GM23338 (cell line): ENCODE results near the gene ZNF444. TPM values are rescaled to one million over a fixed set of nuclear protein-coding genes. Genes with fewer than 3 reads are reported as not detected.
A peak's percentile ranks its signal among the peaks of the same experiment; 100 is the strongest.
"Not testable (repeated sequence)": the region's sequence is repeated elsewhere in the genome, so short reads cannot be mapped to it uniquely, and the experiment has no call there.

ENCODE experiments used
- ATAC-seq: fragments of 200-7000 bp; cut with Tn5 transposase; 3 replicates; pipeline ENCODE4 v1.9.1; 2020
- DNase-seq: peaks from one replicate; pipeline ENCODE4 v3.0.0-alpha.2; 2015; ENCODE audit warnings: low spot score
- H2AFZ ChIP-seq: fragments of 200-600 bp; sonication (generic); 2 replicates; pipeline ENCODE4 v1.8.0; 2016; ENCODE audit warnings: antibody characterized with exemption, mild to moderate bottlenecking, moderate library complexity
- H3F3A ChIP-seq: fragments of 200-600 bp; sonication (generic); replicated peaks from 2 replicates; pipeline ENCODE4 v1.8.0; 2017; ENCODE audit warnings: antibody characterized with exemption, mixed run types, low read depth
- H3K27ac ChIP-seq: fragments of 200-600 bp; sonication (generic); 2 replicates; pipeline ENCODE4 v1.6.1; 2016; ENCODE audit warnings: low read depth
- H3K27me3 ChIP-seq: fragments of 200-600 bp; sonication (generic); 2 replicates; pipeline ENCODE4 v1.8.0; 2016; ENCODE audit warnings: mild to moderate bottlenecking, mixed run types, moderate library complexity; ENCODE audit not compliant: insufficient read depth
- H3K36me3 ChIP-seq: fragments of 200-600 bp; sonication (generic); 2 replicates; pipeline ENCODE4 v1.8.0; 2016; ENCODE audit warnings: mild to moderate bottlenecking; ENCODE audit not compliant: insufficient read depth
- H3K4me1 ChIP-seq: fragments of 200-600 bp; sonication (generic); 2 replicates; pipeline ENCODE4 v1.8.0; 2016; ENCODE audit warnings: mild to moderate bottlenecking, moderate library complexity; ENCODE audit not compliant: insufficient read depth
- H3K4me2 ChIP-seq: fragments of 200-600 bp; sonication (generic); 2 replicates; pipeline ENCODE4 v1.7.1; 2017; ENCODE audit warnings: mixed run types
- H3K4me3 ChIP-seq: fragments of 200-600 bp; sonication (generic); 2 replicates; pipeline ENCODE4 v1.6.1; 2016; ENCODE audit warnings: mixed run types
- H3K79me2 ChIP-seq: fragments of 200-600 bp; sonication (generic); replicated peaks from 2 replicates; pipeline ENCODE4 v1.8.0; 2017; ENCODE audit warnings: mild to moderate bottlenecking; ENCODE audit not compliant: insufficient read depth
- H3K9me2 ChIP-seq: fragments of 200-600 bp; sonication (generic); 2 replicates; pipeline ENCODE4 v1.8.0; 2017; ENCODE audit not compliant: insufficient read depth
- H4K20me1 ChIP-seq: fragments of 200-600 bp; sonication (generic); replicated peaks from 2 replicates; pipeline ENCODE4 v1.8.0; 2017; ENCODE audit warnings: mild to moderate bottlenecking; ENCODE audit not compliant: insufficient read depth
- H3K27ac Mint-ChIP-seq: 2 replicates; pipeline ENCODE4 v1.8.0; 2020; ENCODE audit warnings: inconsistent platforms, mild to moderate bottlenecking, moderate library complexity, mixed read lengths
- H3K27me3 Mint-ChIP-seq: 3 replicates; pipeline ENCODE4 v1.8.0; 2022; ENCODE audit warnings: low read depth, mild to moderate bottlenecking, moderate library complexity, mixed read lengths, inconsistent platforms; ENCODE audit not compliant: insufficient read depth, poor library complexity
- H3K36me3 Mint-ChIP-seq: 3 replicates; pipeline ENCODE4 v1.8.0; 2021; ENCODE audit warnings: low read depth, mild to moderate bottlenecking, inconsistent platforms, moderate library complexity, mixed read lengths
- H3K4me1 Mint-ChIP-seq: 3 replicates; pipeline ENCODE4 v1.8.0; 2020; ENCODE audit warnings: mild to moderate bottlenecking, inconsistent platforms, mixed read lengths
- H3K4me3 Mint-ChIP-seq: 3 replicates; pipeline ENCODE4 v1.8.0; 2021; ENCODE audit warnings: moderate library complexity, mild to moderate bottlenecking, inconsistent platforms, mixed read lengths
- H3K9me3 Mint-ChIP-seq: 3 replicates; pipeline ENCODE4 v1.8.0; 2020; ENCODE audit warnings: moderate library complexity, mild to moderate bottlenecking, inconsistent platforms, mixed read lengths
- CREB1 ChIP-seq: fragments of 250-450 bp; sonication (Bioruptor Pico); IDR thresholded peaks from 2 replicates; pipeline ENCODE4 v1.5.0; 2020; ENCODE audit warnings: low read depth, mild to moderate bottlenecking, moderate library complexity
- EZH2 ChIP-seq: fragments of 200-600 bp; sonication (generic); IDR thresholded peaks from one replicate; pipeline ENCODE4 v1.8.0; 2017; ENCODE audit warnings: antibody characterized with exemption, mild to moderate bottlenecking, low read depth; ENCODE audit not compliant: unreplicated experiment
- EZH2phosphoT487 ChIP-seq: fragments of 200-600 bp; sonication (generic); IDR thresholded peaks from one replicate; pipeline ENCODE4 v1.8.1; 2018; ENCODE audit warnings: antibody characterized with exemption; ENCODE audit not compliant: unreplicated experiment
- JUNB ChIP-seq: IDR thresholded peaks from one replicate; pipeline ENCODE4 v1.6.1; 2016; ENCODE audit warnings: antibody characterized with exemption; ENCODE audit not compliant: unreplicated experiment
- NANOG ChIP-seq: IDR thresholded peaks from 2 replicates; pipeline ENCODE4 v1.6.1; 2016; ENCODE audit warnings: antibody characterized with exemption, borderline replicate concordance
- POLR2AphosphoS5 ChIP-seq: IDR thresholded peaks from 2 replicates; pipeline ENCODE4 v1.6.1; 2016; ENCODE audit warnings: antibody characterized with exemption, low read depth
- ZNF114 ChIP-seq: fragments of 250-450 bp; sonication (Bioruptor Pico); IDR thresholded peaks from 2 replicates; pipeline ENCODE4 v1.5.0; 2020; ENCODE audit warnings: mild to moderate bottlenecking, moderate library complexity
- ZNF331 ChIP-seq: fragments of 250-450 bp; sonication (Bioruptor Pico); IDR thresholded peaks from 2 replicates; pipeline ENCODE4 v1.5.0; 2020; ENCODE audit warnings: low read depth, mild to moderate bottlenecking, moderate library complexity
- polyA plus RNA-seq: library from polyadenylated mRNA; unstranded; fragments of >200 nt; fragmentation: Nextera tagmentation; extraction: Ambion mirVana; gene quantifications from 2 replicates; pipeline ENCODE4 v1.2.1, GENCODE V29; 2016
- total RNA-seq: library from RNA; depleted of rRNA; stranded (reverse); fragments of >200 nt; shearing (Covaris generic); gene quantifications from 2 replicates; pipeline ENCODE4 v1.2.3, GENCODE V29; 2014
- TF ChIP-seq, protein P1 (sequence below): IDR thresholded peaks from 2 replicates; pipeline ENCODE4 v1.6.1; 2016; ENCODE audit warnings: antibody characterized with exemption
- TF ChIP-seq, protein P2 (sequence below): fragments of 250-450 bp; sonication (Bioruptor Pico); IDR thresholded peaks from 2 replicates; pipeline ENCODE4 v1.5.0; 2020; ENCODE audit warnings: mild to moderate bottlenecking, moderate library complexity

Gene ZNF444
- total and polyA plus RNA-seq, 2 experiments from 2014 or later: 25.1 to 58.5 TPM

DNA sequence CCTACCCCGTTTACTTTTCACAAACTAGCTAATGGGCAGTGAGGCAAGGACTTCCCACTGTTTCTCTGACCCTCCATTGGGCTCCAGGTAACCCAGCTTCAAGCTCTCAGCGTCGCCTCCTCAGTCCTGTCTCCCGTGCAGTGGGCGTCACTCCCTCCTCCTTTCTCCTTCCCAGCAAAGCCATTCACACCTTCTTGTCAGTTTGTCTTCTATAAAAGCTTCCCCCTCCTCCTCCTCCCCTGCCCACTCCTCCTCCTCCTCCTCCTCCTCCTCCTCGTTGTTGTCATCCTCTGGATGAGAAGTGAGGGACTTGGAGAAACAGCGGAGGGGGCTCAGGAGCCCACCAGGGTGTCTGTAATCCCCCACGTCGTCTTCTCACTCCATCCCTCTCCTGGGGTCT is 33.0 kb downstream of the ZNF444 start (continued):
- TF ChIP-seq CREB1 (CRISPR knock-in tag) (no peak), ZNF331 (CRISPR knock-in tag) (no peak), EZH2 (no peak), POLR2AphosphoS5 (no peak)

GRCh38 chr19:56174550-56174949 is 33.5 kb downstream of the ZNF444 start:
- no peaks in the 10 kb centered on the region for H4K20me1 ChIP-seq
- H3K79me2 ChIP-seq: no peaks in the 10 kb centered on the region
- H3K27ac Mint-ChIP-seq: no peak overlapping the region
- no peaks in the 10 kb centered on the region for H3F3A ChIP-seq
- H3K4me3 Mint-ChIP-seq: no peak overlapping the region
- ATAC-seq: no peak
- H3K27ac ChIP-seq: no peak overlapping the region
- H3K36me3 ChIP-seq: no peaks in the 10 kb centered on the region
- H3K27me3 ChIP-seq: no peaks in the 10 kb centered on the region
- no peak overlapping the region for H2AFZ ChIP-seq
- TF ChIP-seq, protein P1, sequence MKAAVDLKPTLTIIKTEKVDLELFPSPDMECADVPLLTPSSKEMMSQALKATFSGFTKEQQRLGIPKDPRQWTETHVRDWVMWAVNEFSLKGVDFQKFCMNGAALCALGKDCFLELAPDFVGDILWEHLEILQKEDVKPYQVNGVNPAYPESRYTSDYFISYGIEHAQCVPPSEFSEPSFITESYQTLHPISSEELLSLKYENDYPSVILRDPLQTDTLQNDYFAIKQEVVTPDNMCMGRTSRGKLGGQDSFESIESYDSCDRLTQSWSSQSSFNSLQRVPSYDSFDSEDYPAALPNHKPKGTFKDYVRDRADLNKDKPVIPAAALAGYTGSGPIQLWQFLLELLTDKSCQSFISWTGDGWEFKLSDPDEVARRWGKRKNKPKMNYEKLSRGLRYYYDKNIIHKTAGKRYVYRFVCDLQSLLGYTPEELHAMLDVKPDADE: no peak
- TF ChIP-seq NANOG (no peak), EZH2phosphoT487 (no peak), JUNB (no peak), CREB1 (CRISPR knock-in tag) (no peak), ZNF114 (CRISPR knock-in tag) (no peak)
- TF ChIP-seq, protein P2, sequence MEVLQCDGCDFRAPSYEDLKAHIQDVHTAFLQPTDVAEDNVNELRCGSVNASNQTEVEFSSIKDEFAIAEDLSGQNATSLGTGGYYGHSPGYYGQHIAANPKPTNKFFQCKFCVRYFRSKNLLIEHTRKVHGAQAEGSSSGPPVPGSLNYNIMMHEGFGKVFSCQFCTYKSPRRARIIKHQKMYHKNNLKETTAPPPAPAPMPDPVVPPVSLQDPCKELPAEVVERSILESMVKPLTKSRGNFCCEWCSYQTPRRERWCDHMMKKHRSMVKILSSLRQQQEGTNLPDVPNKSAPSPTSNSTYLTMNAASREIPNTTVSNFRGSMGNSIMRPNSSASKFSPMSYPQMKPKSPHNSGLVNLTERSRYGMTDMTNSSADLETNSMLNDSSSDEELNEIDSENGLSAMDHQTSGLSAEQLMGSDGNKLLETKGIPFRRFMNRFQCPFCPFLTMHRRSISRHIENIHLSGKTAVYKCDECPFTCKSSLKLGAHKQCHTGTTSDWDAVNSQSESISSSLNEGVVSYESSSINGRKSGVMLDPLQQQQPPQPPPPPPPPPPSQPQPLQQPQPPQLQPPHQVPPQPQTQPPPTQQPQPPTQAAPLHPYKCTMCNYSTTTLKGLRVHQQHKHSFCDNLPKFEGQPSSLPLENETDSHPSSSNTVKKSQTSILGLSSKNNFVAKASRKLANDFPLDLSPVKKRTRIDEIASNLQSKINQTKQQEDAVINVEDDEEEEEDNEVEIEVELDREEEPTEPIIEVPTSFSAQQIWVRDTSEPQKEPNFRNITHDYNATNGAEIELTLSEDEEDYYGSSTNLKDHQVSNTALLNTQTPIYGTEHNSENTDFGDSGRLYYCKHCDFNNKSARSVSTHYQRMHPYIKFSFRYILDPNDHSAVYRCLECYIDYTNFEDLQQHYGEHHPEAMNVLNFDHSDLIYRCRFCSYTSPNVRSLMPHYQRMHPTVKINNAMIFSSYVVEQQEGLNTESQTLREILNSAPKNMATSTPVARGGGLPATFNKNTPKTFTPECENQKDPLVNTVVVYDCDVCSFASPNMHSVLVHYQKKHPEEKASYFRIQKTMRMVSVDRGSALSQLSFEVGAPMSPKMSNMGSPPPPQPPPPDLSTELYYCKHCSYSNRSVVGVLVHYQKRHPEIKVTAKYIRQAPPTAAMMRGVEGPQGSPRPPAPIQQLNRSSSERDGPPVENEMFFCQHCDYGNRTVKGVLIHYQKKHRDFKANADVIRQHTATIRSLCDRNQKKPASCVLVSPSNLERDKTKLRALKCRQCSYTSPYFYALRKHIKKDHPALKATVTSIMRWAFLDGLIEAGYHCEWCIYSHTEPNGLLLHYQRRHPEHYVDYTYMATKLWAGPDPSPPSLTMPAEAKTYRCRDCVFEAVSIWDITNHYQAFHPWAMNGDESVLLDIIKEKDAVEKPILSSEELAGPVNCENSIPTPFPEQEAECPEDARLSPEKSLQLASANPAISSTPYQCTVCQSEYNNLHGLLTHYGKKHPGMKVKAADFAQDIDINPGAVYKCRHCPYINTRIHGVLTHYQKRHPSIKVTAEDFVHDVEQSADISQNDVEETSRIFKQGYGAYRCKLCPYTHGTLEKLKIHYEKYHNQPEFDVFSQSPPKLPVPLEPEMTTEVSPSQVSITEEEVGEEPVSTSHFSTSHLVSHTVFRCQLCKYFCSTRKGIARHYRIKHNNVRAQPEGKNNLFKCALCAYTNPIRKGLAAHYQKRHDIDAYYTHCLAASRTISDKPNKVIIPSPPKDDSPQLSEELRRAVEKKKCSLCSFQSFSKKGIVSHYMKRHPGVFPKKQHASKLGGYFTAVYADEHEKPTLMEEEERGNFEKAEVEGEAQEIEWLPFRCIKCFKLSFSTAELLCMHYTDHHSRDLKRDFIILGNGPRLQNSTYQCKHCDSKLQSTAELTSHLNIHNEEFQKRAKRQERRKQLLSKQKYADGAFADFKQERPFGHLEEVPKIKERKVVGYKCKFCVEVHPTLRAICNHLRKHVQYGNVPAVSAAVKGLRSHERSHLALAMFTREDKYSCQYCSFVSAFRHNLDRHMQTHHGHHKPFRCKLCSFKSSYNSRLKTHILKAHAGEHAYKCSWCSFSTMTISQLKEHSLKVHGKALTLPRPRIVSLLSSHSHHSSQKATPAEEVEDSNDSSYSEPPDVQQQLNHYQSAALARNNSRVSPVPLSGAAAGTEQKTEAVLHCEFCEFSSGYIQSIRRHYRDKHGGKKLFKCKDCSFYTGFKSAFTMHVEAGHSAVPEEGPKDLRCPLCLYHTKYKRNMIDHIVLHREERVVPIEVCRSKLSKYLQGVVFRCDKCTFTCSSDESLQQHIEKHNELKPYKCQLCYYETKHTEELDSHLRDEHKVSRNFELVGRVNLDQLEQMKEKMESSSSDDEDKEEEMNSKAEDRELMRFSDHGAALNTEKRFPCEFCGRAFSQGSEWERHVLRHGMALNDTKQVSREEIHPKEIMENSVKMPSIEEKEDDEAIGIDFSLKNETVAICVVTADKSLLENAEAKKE (CRISPR knock-in tag): no peak
- no peaks in the 10 kb centered on the region; the same call in 2 of the 3 replicates for H3K9me3 Mint-ChIP-seq
- H3K4me3 ChIP-seq: no peak overlapping the region
- H3K4me1 Mint-ChIP-seq: peaks cover 7% of the 10 kb centered on the region
- no peak overlapping the region for H3K4me2 ChIP-seq
- no peak for DNase-seq
- no peaks in the 10 kb centered on the region; the same call in 2 of the 3 replicates for H3K36me3 Mint-ChIP-seq
- H3K9me2 ChIP-seq: no peaks in the 10 kb centered on the region
- H3K27me3 Mint-ChIP-seq: peaks cover 17% of the 10 kb centered on the region
- no peaks in the 10 kb centered on the region for H3K4me1 ChIP-seq

- not testable (repeated sequence) for H3K36me3 Mint-ChIP-seq, H3K4me2 ChIP-seq, H3K9me3 Mint-ChIP-seq, H3K4me3 ChIP-seq, ATAC-seq, H3K27me3 ChIP-seq, H3K27ac ChIP-seq, H3F3A ChIP-seq, H3K4me3 Mint-ChIP-seq, H4K20me1 ChIP-seq, H3K36me3 ChIP-seq, H3K4me1 Mint-ChIP-seq, H3K9me2 ChIP-seq, DNase-seq, H3K4me1 ChIP-seq, H2AFZ ChIP-seq, H3K79me2 ChIP-seq
- H3K27me3 Mint-ChIP-seq: peaks cover 12% of the 10 kb centered on the region
- H3K27ac Mint-ChIP-seq: peak within 1 kb of the TSS; percentile 52; the same call in 1 of the 2 replicates
Observed at GRCh38 chr19:56175861-56176307, 34.8 kb downstream of the ZNF444 start, which contains the start of gene GALP. TSS of gene GALP (plus strand) at chr19:56176008. CDS start at chr19:56177109, 1,101 bp downstream.

- not testable (repeated sequence) for H3K27ac ChIP-seq, H3K36me3 ChIP-seq, H3K4me2 ChIP-seq, H3K9me3 Mint-ChIP-seq, H3K4me1 ChIP-seq, H3K9me2 ChIP-seq, H2AFZ ChIP-seq, H3F3A ChIP-seq, H3K4me3 ChIP-seq, H3K27ac Mint-ChIP-seq, H3K4me3 Mint-ChIP-seq, H3K79me2 ChIP-seq, DNase-seq, H3K4me1 Mint-ChIP-seq, ATAC-seq, H3K36me3 Mint-ChIP-seq, H3K27me3 ChIP-seq, H4K20me1 ChIP-seq
- H3K27me3 Mint-ChIP-seq: peaks cover 12% of the 10 kb centered on the region
Observed at GRCh38 chr19:56176310-56176709, 35.2 kb downstream of the ZNF444 start.
